HEK293T (cell line): Measurements from ENCODE around the gene SLC30A7.

Experiments
- CTCF ChIA-PET: fragments of 350-600 bp; formaldehyde crosslinking; extraction: SDS; loops from one replicate; lab custom pipeline; 2021; ENCODE audit warnings: antibody characterized with exemption, inconsistent platforms; lab: Yijun Ruan, JAX
- POLR2A ChIA-PET: fragments of 350-600 bp; formaldehyde crosslinking; extraction: SDS; loops from one replicate; lab custom pipeline; 2020; ENCODE audit warnings: antibody characterized with exemption, inconsistent platforms; lab: Yijun Ruan, JAX
- DNase-seq: peaks from one replicate; pipeline ENCODE4 v3.0.0; 2012; ENCODE audit warnings: mixed read lengths; ENCODE audit errors: extremely low spot score
- ARNT ChIP-seq: fragments of 450-650 bp; IDR thresholded peaks from 2 replicates; pipeline ENCODE4 v1.6.1; 2017; ENCODE audit warnings: mild to moderate bottlenecking
- BHLHE40 ChIP-seq: fragments of 450-650 bp; IDR thresholded peaks from 2 replicates; pipeline ENCODE4 v1.6.1; 2016; ENCODE audit warnings: mild to moderate bottlenecking, moderate library complexity, borderline replicate concordance
- CTBP1 ChIP-seq: fragments of 450-650 bp; IDR thresholded peaks from 2 replicates; pipeline ENCODE4 v1.6.1; 2016; ENCODE audit warnings: borderline replicate concordance
- ELF4 ChIP-seq: fragments of 450-650 bp; IDR thresholded peaks from 2 replicates; pipeline ENCODE4 v1.6.1; 2017; ENCODE audit warnings: antibody characterized with exemption
- FOXA1 ChIP-seq: fragments of 450-650 bp; IDR thresholded peaks from 2 replicates; pipeline ENCODE4 v1.6.1; 2016; ENCODE audit warnings: mild to moderate bottlenecking
- FOXK2 ChIP-seq: fragments of 450-650 bp; IDR thresholded peaks from 2 replicates; pipeline ENCODE4 v1.6.1; 2016; ENCODE audit warnings: mild to moderate bottlenecking
- FOXM1 ChIP-seq: fragments of 450-650 bp; IDR thresholded peaks from 2 replicates; pipeline ENCODE4 v1.6.1; 2017; ENCODE audit warnings: mild to moderate bottlenecking, borderline replicate concordance
- HDGF ChIP-seq: fragments of 450-650 bp; IDR thresholded peaks from 2 replicates; pipeline ENCODE4 v1.6.1; 2017; ENCODE audit warnings: antibody characterized with exemption, borderline replicate concordance
- L3MBTL2 ChIP-seq: fragments of 450-650 bp; conservative IDR thresholded peaks from 2 replicates; pipeline ENCODE4 v1.6.1; 2016; ENCODE audit warnings: mild to moderate bottlenecking
- LEF1 ChIP-seq: fragments of 450-650 bp; IDR thresholded peaks from 2 replicates; pipeline ENCODE4 v1.6.1; 2017; ENCODE audit warnings: mild to moderate bottlenecking, borderline replicate concordance
- NFRKB ChIP-seq: fragments of 450-650 bp; IDR thresholded peaks from 2 replicates; pipeline ENCODE4 v1.6.1; 2016; ENCODE audit warnings: mild to moderate bottlenecking, moderate library complexity
- SP1 ChIP-seq: fragments of 450-650 bp; IDR thresholded peaks from 2 replicates; pipeline ENCODE4 v1.6.1; 2017
- SUZ12 ChIP-seq: fragments of 450-650 bp; IDR thresholded peaks from 2 replicates; pipeline ENCODE4 v1.6.1; 2016; ENCODE audit warnings: mild to moderate bottlenecking
- TARDBP ChIP-seq: fragments of 450-650 bp; IDR thresholded peaks from 2 replicates; pipeline ENCODE4 v1.6.1; 2016
- ZNF384 ChIP-seq: fragments of 450-650 bp; IDR thresholded peaks from 2 replicates; pipeline ENCODE4 v1.6.1; 2016
- TF ChIP-seq, protein P1 (sequence below): fragments of 450-650 bp; IDR thresholded peaks from 2 replicates; pipeline ENCODE4 v1.6.1; 2016

Gene SLC30A7

DNA sequence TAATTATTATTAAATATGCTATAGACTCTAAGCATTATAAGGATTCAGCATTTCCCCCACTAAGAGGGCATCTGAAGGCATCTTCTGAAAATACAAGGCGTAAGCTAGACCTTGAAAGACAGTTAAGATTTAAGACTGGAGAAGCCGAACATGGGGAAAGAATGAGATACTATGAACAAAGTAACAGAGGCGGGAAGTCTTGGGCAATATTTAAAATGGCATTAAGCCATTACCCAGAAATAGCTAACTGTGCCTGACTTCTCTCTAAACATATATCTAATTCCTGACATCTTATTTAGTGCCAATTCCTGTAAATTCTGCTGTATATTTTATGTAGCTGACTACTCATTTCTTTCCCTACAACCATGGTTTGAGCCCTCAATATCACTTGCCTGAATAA is 108.8 kb downstream of the SLC30A7 start:
- ChIA-PET CTCF (no interaction called here), POLR2A (no interaction called here)
- no peak for DNase-seq
- no peak for TF ChIP-seq ARNT
- no peak for TF ChIP-seq LEF1

DNA sequence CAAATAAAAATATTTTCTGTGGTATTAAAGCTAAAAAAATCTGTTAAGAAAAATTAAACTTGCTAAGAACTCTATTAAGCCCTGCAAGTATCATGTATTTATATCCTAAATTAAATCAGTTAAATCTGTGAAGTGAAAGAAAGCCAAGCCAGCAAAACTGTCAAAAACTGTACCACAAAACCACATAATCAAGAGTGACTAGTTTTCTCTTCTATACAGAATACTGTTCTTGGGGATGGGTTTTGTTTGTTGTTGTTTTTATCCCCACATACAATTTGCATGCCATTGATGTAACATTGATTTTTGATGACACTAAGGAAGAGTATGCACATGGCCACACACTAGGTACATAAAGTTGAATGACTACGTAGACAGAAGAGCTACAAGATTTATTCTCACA is 109.3 kb downstream of the SLC30A7 start:
- ChIA-PET CTCF (no interaction called here), POLR2A (no interaction called here)
- DNase-seq, result no peak
- TF ChIP-seq LEF1 (no peak), SUZ12 (no peak), CTBP1 (no peak)

DNA sequence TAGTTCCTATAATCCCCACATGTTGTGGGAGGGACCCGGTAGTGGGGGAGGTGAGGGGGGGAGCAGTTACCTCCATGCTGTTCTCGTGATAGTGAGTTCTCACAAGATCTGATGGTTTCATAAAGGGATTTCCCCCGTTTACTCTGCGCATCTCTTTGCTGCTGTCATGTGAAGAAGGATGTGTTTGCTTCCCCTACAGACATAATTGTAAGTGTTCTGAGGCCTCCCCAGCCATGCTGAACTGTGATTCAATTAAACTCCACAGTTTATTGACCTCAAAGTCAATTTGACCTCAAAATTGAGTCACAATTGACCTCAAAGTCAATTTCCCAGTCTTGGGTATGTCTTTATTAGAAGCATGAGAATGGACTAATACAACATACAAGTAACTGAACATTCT is 110.0 kb downstream of the SLC30A7 start:
- no peak for TF ChIP-seq FOXM1
- ChIA-PET CTCF (no interaction called here), POLR2A (interaction anchor here (1.1 kb wide), 1 partner anchor 20 kb away, joined by 3 read pairs; the partner anchor contains the start of gene DPH5)
- DNase-seq, result no peak

DNA sequence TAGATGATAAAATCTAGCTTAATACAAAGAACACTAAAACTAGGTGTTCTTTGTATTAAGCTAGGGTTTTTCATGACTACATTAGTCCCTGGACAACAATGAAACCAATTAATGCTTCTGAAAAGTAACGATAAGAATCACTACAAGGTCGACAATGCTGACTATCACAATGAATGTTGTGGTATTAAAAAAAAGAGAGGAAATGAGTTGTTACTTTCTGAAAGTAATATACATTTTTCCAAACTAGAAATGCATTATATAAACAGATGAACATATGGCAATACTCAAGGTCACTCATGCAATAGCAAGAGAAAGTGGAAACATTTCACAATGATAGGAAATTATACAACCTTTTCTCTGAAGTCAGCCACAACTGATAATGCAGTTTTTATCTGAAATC is 110.7 kb downstream of the SLC30A7 start:
- no peak for DNase-seq
- ChIA-PET CTCF (no interaction called here), POLR2A (interaction anchor here (1.1 kb wide), 1 partner anchor 19 kb away, joined by 3 read pairs; the partner anchor contains the start of gene DPH5)
- no peak for TF ChIP-seq LEF1
- no peak for TF ChIP-seq NFRKB
- TF ChIP-seq ARNT, result no peak
- no peak for TF ChIP-seq FOXM1
- TF ChIP-seq, protein P1, sequence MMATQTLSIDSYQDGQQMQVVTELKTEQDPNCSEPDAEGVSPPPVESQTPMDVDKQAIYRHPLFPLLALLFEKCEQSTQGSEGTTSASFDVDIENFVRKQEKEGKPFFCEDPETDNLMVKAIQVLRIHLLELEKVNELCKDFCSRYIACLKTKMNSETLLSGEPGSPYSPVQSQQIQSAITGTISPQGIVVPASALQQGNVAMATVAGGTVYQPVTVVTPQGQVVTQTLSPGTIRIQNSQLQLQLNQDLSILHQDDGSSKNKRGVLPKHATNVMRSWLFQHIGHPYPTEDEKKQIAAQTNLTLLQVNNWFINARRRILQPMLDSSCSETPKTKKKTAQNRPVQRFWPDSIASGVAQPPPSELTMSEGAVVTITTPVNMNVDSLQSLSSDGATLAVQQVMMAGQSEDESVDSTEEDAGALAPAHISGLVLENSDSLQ, result no peak

DNA sequence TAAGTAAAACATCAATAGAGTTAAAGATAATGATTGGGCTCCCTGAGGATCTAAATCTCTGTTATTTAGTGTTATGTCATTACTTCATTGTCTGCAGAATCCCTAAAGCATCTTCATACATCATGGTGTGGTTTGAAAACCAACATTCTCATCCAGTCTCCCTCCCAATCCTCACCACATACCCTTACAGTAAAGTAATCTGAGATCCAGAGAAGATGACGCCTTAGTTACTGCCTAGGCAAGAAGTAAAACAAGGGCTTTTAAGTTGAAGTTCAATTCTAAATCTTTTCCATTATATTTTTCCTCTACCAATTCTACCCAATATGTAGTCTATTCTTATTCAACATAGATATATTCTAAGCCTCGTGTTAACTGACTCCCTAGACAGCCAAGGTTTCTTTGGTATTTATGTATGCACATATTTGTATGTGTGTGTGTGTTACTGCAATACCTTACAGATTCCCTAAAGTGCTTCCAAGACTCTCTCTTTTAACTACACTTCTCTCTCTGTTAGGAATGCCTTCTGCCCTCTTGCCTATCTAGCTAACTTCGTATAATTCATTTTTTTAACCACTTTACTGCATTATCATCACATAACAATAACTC is 112.4 kb downstream of the SLC30A7 start:
- CTCF ChIA-PET, result no interaction called here
- DNase-seq, result no peak
- POLR2A ChIA-PET, result no interaction called here
- TF ChIP-seq FOXA1 (no peak), TARDBP (no peak), BHLHE40 (no peak), HDGF (no peak), NFRKB (no peak), LEF1 (no peak), FOXK2 (no peak), CTBP1 (no peak), FOXM1 (no peak), SUZ12 (no peak), ARNT (no peak)
- TF ChIP-seq, protein P1, result no peak

DNA sequence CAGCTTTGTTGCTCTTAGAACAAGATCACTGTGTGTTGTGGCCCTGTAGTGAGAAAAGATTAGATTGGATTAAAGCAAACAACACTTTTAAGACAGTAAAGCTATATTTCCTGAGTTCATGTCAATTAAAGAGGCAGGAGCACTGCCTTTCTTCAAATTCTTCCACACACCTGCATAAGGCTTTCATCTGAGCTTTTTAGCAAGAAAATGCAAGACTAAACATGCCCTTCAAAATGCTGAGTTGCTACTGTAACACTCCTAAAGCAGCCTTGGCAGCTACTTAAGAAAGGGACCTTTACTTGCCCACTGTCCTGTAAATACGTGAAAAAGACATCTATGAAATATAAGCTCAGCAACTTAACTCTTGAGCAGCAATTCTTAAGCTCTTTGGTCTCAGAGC is 117.9 kb downstream of the SLC30A7 start:
- no peak for TF ChIP-seq NFRKB
- no peak for TF ChIP-seq SUZ12
- no peak for TF ChIP-seq TARDBP
- TF ChIP-seq SP1, result no peak
- no peak for TF ChIP-seq ELF4
- no peak for TF ChIP-seq HDGF
- no peak for TF ChIP-seq FOXA1
- no peak for TF ChIP-seq L3MBTL2
- no peak for TF ChIP-seq FOXM1
- DNase-seq, result no peak
- POLR2A ChIA-PET, result no interaction called here
- CTCF ChIA-PET, result no interaction called here

DNA sequence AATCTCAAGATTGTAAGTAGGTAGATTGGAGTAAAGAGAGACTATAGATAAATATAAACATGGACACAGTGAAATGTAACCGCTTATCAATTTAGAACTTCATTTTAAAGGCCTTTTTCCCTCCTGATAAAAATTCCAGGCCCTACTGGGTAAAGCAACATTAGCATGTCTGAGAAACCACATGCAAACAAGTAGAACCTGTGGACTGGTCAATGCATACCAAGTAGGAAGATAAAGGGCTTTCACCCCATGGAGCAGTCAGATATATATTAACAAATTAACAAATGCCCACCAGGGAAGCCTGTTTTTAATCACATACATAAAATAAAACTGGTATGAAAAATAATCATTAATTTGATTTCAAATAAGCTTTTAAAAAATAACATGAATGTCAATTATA is 121.6 kb downstream of the SLC30A7 start:
- ChIA-PET POLR2A (no interaction called here), CTCF (no interaction called here)
- DNase-seq, result no peak
- TF ChIP-seq SP1 (no peak), NFRKB (no peak), ELF4 (no peak), FOXA1 (no peak), HDGF (no peak), TARDBP (no peak), L3MBTL2 (no peak), ZNF384 (no peak), BHLHE40 (no peak)

DNA sequence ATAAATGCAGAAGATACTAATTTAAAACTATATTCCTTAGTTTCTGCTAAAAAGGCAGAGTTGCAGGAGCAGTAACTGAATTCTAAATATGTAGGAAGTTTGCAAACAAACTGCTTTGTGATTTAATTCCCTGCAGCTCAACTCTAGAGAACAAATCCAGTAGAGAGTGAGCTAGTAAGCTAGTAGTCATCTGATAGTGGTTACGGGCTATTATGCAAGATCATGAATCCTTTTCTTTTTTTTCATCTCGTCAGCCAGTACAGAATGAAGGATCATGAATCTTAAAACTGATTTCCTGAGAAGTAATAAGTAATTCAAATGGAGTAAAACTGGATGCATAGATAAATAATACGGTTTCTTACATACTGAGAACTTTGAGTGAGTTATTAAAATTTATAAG is 126.4 kb downstream of the SLC30A7 start:
- CTCF ChIA-PET, result no interaction called here
- DNase-seq, result no peak
- POLR2A ChIA-PET, result no interaction called here

More for the DNA sequence above, 126.4 kb downstream of the SLC30A7 start:
- no peak for TF ChIP-seq FOXM1
- TF ChIP-seq LEF1, result no peak
- TF ChIP-seq BHLHE40, result no peak
- no peak for TF ChIP-seq TARDBP
- no peak for TF ChIP-seq FOXA1
- TF ChIP-seq FOXK2, result no peak
- no peak for TF ChIP-seq ELF4
- TF ChIP-seq HDGF, result no peak
- no peak for TF ChIP-seq ZNF384
- TF ChIP-seq SP1, result no peak
- TF ChIP-seq, protein P1, result no peak
- no peak for TF ChIP-seq ARNT
